Measurements from ENCODE around the gene PPP1R8. TPM values are rescaled to one million over a fixed set of nuclear protein-coding genes. Genes with fewer than 3 reads are reported as not detected.

PPP1R8 gene
- total RNA-seq = 10 to 100 TPM; 25.8 to 37.5 (median 36.1) TPM
- 10 to 100 TPM; 31.2 to 31.8 (median 31.7) TPM for polyA plus RNA-seq

DNA sequence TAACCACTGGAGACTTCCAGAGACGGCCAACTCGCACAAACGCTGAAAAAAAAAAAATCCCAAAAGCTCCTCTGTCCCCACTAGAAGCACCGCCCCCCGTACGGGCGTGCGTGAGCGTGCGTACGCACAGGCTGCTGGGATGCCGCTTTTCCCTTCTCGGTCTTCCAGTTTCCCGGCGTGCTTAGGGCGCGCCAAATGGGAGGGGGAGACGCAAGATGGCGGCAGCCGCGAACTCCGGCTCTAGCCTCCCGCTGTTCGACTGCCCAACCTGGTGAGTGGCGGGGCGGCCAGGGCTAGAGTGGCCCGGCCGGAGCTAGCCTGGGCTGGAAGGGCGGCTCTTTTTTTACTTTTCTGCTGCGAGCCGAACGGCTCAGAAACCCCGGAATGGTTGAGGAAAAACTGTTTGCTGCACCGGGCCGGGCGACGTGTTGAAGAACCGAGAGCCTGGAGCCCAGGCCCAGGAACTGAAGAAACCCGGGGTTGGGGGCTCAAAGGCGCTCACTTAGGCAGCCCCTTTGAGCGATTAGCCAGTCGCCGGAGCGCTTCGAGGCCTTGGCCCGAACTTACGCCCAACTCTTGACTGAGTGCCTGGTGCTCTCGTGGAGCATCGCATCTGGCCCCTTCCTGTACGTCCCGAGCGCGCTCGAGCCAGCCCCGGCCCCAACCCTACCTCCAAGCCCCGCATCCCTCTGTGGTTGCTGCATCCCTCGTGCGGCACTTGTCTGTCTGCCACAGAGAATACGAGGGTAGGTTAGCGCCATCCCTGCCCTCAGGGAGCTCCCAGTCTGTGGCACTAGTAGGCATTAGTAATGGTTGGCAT, at the start of gene PPP1R8:
Gene PPP1R8 (plus strand): TSS at position 162 of the 820 bp plus-strand sequence. CDS start 54 bp downstream, at position 216.
- Histone ChIP-seq H3K27ac (peak within 1 kb of the TSS; percentile 87 to 94 (median 92)), H3K9me3 (no peaks in the 10 kb centered on the region), H3K36me3 (peaks cover 0 to 26% (median 11%) of the 10 kb centered on the region in 4 donors), H3K27me3 (no peaks in the 10 kb centered on the region), H3K4me1 (peaks cover 0 to 20% (median 15%) of the 10 kb centered on the region in 4 donors), H3K4me3 (peak within 1 kb of the TSS; percentile 69 to 99 (median 84))
- 0% methylated on average over 60 of the region's 60 CpGs for WGBS, 2 donors
- peak; percentile 96 for DNase-seq
- intact Hi-C loops (cut with DNase I) = no loop called here
- TF ChIP-seq EP300 (IDR thresholded peaks at IDR 0.05) (peak in 1 of 4 donors; percentile 84), POLR2AphosphoS5 (IDR thresholded peaks at IDR 0.05) (peak; percentile 80 to 97 (median 94)), POLR2A (IDR thresholded peaks at IDR 0.05) (peak; percentile 72 to 84)
- TF ChIP-seq, protein P1, sequence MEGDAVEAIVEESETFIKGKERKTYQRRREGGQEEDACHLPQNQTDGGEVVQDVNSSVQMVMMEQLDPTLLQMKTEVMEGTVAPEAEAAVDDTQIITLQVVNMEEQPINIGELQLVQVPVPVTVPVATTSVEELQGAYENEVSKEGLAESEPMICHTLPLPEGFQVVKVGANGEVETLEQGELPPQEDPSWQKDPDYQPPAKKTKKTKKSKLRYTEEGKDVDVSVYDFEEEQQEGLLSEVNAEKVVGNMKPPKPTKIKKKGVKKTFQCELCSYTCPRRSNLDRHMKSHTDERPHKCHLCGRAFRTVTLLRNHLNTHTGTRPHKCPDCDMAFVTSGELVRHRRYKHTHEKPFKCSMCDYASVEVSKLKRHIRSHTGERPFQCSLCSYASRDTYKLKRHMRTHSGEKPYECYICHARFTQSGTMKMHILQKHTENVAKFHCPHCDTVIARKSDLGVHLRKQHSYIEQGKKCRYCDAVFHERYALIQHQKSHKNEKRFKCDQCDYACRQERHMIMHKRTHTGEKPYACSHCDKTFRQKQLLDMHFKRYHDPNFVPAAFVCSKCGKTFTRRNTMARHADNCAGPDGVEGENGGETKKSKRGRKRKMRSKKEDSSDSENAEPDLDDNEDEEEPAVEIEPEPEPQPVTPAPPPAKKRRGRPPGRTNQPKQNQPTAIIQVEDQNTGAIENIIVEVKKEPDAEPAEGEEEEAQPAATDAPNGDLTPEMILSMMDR (IDR thresholded peaks at IDR 0.05) = no peak

DNA sequence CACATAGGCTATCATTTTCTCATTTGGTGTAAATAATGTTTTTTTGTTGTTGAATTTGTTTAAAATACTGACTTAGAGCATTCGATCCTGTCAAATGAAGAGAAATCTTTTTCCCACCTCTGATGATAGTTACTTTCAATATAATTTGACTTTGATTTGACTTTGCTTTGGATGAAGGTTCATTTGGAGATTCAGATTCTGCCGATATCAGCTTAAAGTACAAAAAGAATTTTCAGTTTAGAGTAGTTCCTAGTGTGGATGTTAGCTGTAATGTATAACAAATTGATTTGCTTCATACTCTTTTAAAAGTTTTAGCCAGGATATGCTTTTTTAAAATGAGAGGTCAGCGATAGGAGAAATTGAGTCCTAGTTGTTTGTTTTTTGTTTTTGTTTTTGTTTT, 47.6 kb upstream of the PPP1R8 start:
- DNase-seq = no peak
- 95 to 96% methylated on average over 3 of the region's 3 CpGs for WGBS, 2 donors
- Histone ChIP-seq H3K27me3 (no peaks in the 10 kb centered on the region), H3K36me3 (peaks cover 0 to 6% (median 0%) of the 10 kb centered on the region in 4 donors), H3K4me3 (no peak overlapping the region), H3K27ac (no peak overlapping the region), H3K4me1 (peaks cover 0 to 22% (median 0%) of the 10 kb centered on the region in 4 donors), H3K9me3 (no peaks in the 10 kb centered on the region)
- intact Hi-C loops (cut with DNase I) = no loop called here
- TF ChIP-seq, protein P1 (IDR thresholded peaks at IDR 0.05) = no peak
- TF ChIP-seq POLR2A (IDR thresholded peaks at IDR 0.05) = no peak

DNA sequence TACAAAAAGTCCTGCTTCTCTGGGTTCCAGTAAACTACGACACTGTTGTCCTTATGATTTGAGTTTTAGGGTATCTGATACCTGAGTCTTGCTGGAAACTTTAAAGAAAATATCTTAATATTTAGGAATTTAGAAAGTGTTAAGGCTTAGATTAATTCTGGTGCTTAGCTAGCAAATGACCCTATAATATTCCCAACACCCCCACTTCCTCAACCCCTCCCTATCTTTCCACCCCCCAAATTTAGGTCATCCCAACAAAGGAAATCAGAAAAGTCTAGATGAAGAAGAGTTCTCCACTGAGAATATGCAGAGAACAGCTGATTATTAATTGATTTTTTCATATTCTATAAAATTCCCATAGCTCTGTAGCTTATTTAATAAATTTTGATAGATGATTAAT, 45.9 kb upstream of the PPP1R8 start:
- H3K4me1 ChIP-seq = peaks cover 0 to 35% (median 3%) of the 10 kb centered on the region in 4 donors

DNA sequence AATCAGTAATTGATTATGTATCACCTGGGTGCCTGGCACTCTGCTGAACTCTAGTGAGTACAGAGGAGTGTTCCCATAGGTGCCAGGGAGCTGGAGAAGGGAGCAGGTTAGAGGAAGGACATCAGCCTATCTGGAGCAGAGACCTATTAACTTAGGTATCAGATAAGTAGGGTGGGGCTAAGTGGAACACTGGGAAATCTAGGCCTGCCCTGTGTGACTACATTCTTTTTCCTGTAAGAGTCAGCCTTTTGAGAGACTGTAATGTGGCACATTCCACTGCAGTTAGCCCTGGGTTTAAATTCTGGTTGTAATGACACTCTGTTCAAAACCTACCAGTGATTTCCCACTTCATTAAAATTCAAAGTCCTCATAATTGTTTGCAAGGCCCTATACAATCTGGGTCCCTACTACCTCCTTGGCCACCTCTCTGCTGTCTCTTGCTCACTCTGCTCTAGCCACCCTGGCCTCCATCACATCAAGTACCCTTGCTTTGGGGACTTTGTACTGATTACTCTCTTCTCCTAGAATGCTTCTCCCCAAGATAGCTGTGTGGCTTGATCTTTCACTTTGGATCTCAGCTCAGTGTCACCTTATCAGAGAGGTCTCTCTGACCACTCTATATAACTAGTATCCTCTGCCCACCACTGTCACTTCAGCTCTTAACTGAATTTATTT, 44.7 kb upstream of the PPP1R8 start:
- Histone ChIP-seq H3K36me3 (peaks cover 6 to 16% (median 10%) of the 10 kb centered on the region in 4 donors), H3K27ac (no peak overlapping the region), H3K4me3 (no peak overlapping the region), H3K9me3 (no peaks in the 10 kb centered on the region), H3K27me3 (no peaks in the 10 kb centered on the region), H3K4me1 (peaks cover 0 to 35% (median 6%) of the 10 kb centered on the region in 4 donors)
- TF ChIP-seq POLR2A (IDR thresholded peaks at IDR 0.05) = no peak
- TF ChIP-seq POLR2AphosphoS5 (IDR thresholded peaks at IDR 0.05) = no peak
- TF ChIP-seq EP300 (IDR thresholded peaks at IDR 0.05) = no peak
- TF ChIP-seq, protein P1 (IDR thresholded peaks at IDR 0.05) = no peak
- DNase-seq = no peak
- intact Hi-C loops (cut with DNase I) = no loop called here

More for the DNA sequence above, 45.9 kb upstream of the PPP1R8 start:
- Histone ChIP-seq H3K9me3 (no peaks in the 10 kb centered on the region), H3K27me3 (no peaks in the 10 kb centered on the region), H3K27ac (no peak overlapping the region), H3K4me3 (no peak overlapping the region), H3K36me3 (peaks cover 0 to 6% (median under 1%) of the 10 kb centered on the region in 4 donors)
- no peak for DNase-seq
- intact Hi-C loops (cut with DNase I) = no loop called here
- WGBS, 2 donors = 98 to 100% methylated on average over 1 of the region's 1 CpG
- TF ChIP-seq POLR2AphosphoS5 (IDR thresholded peaks at IDR 0.05) (no peak), POLR2A (IDR thresholded peaks at IDR 0.05) (no peak), EP300 (IDR thresholded peaks at IDR 0.05) (no peak)
- TF ChIP-seq, protein P1 (IDR thresholded peaks at IDR 0.05) = no peak
